ENCODE data around the gene APOL4. TPM values are rescaled to one million over a fixed set of nuclear protein-coding genes. Genes with fewer than 3 reads are reported as not detected.
A peak's percentile ranks its signal among the peaks of the same experiment; 100 is the strongest.
"Not testable (repeated sequence)": the region's sequence is repeated elsewhere in the genome, so short reads cannot be mapped to it uniquely, and the experiment has no call there.

APOL4 gene
- total RNA-seq, result 10 to 100 TPM in 1 of 2 donors, under 1 TPM in 1; 0.52 to 18.1 TPM

- Histone ChIP-seq H3K36me3 (replicated peaks in 1 of 2; ENCODE audit: insufficient read depth in 1 of 2, low read depth in 2 of 2) (no peaks in the 10 kb centered on the region), H3K9me3 (no peaks in the 10 kb centered on the region), H3K4me1 (peaks cover 19% of the 10 kb centered on the region), H3K27ac (peak within 1 kb of the TSS in 1 of 4 donors; percentile 54), H3K4me3 (no peak within 1 kb of the TSS), H3K27me3 (no peaks in the 10 kb centered on the region)
- DNase-seq (peak; percentile 47 to 68 (median 58)), ATAC-seq (peak; percentile 67)
- TF ChIP-seq CTCF (IDR thresholded peaks at IDR 0.05) (no peak), POLR2A (IDR thresholded peaks at IDR 0.05) (no peak)
- intact Hi-C loops (cut with DNase I), result no loop called here
- WGBS, 2 donors, result 27 to 33% methylated on average over 9 to 10 of the region's 13 CpGs
Measured at GRCh38 chr22:36201630-36202319, at the start of gene APOL4. Gene APOL4, minus strand, starts transcription at chr22:36201809. Its CDS starts 75 bp downstream, at chr22:36201734.

DNA sequence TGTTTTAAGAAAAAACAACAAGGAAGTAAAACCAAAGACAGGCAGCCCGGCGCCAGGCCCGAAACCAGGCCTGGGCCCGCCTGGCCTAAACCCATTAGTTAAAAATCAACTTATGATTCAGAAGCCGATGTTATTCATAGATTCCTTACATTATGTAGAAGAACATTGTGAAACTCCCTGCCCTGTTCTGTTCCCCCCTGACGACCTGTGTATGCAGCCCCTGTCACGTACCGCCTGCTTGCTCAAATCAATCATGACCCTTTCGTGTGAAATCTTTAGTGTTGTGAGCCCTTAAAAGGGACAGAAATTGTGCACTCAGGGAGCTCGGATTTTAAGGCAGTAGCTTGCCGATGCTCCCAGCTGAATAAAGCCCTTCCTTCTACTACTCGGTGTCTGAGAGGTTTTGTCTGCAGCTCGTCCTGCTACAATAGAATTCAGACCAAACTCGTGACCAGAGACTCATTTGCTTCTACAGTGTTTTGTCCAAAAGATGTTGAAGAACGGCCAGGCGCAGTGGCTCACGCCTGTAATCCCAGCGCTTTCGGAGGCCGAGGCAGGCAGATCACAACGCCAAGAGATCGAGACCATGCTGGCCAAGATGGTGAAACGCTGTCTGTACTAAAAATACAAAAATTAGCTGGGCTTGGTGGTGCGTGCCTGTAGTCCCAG lies 48.8 kb upstream of the APOL4 start:
- intact Hi-C loops (cut with DNase I); H3K4me1 ChIP-seq; H3K9me3 ChIP-seq; DNase-seq; H3K4me3 ChIP-seq; H3K27me3 ChIP-seq; ATAC-seq; H3K36me3 ChIP-seq (replicated peaks in 1 of 2; ENCODE audit: insufficient read depth in 1 of 2, low read depth in 2 of 2): not testable (repeated sequence)
- WGBS, 2 donors, result 72 to 78% methylated on average over 24 of the region's 24 CpGs
- peak overlapping the region in 1 of 4 donors; percentile 27 for H3K27ac ChIP-seq

- WGBS, 2 donors, result 82 to 87% methylated on average over 2 of the region's 2 CpGs
- Histone ChIP-seq H3K4me3 (no peak overlapping the region), H3K27me3 (no peaks in the 10 kb centered on the region), H3K9me3 (no peaks in the 10 kb centered on the region), H3K27ac (no peak overlapping the region), H3K36me3 (replicated peaks in 1 of 2; ENCODE audit: insufficient read depth in 1 of 2, low read depth in 2 of 2) (no peaks in the 10 kb centered on the region), H3K4me1 (no peaks in the 10 kb centered on the region)
- intact Hi-C loops (cut with DNase I), result no loop called here
- ATAC-seq (no peak), DNase-seq (no peak)
- TF ChIP-seq POLR2A (IDR thresholded peaks at IDR 0.05) (no peak), CTCF (IDR thresholded peaks at IDR 0.05) (no peak)
Measured at GRCh38 chr22:36249160-36249559, 47.6 kb upstream of the APOL4 start.

- Histone ChIP-seq H3K9me3 (no peaks in the 10 kb centered on the region), H3K4me3 (no peak overlapping the region), H3K27me3 (no peaks in the 10 kb centered on the region), H3K36me3 (replicated peaks in 1 of 2; ENCODE audit: insufficient read depth in 1 of 2, low read depth in 2 of 2) (no peaks in the 10 kb centered on the region), H3K27ac (no peak overlapping the region), H3K4me1 (no peaks in the 10 kb centered on the region)
- TF ChIP-seq CTCF (IDR thresholded peaks at IDR 0.05), result no peak
- TF ChIP-seq POLR2A (IDR thresholded peaks at IDR 0.05), result no peak
- intact Hi-C loops (cut with DNase I), result no loop called here
- ATAC-seq, result no peak
- WGBS, 2 donors, result 44 to 65% methylated on average over 5 of the region's 5 CpGs
- DNase-seq, result no peak
Measured at GRCh38 chr22:36247955-36248354, 46.3 kb upstream of the APOL4 start.

- no peaks in the 10 kb centered on the region for H3K9me3 ChIP-seq
- intact Hi-C loops (cut with DNase I), result no loop called here
- no peak for ATAC-seq
- no peaks in the 10 kb centered on the region for H3K27me3 ChIP-seq
- WGBS, 2 donors, result 60 to 75% methylated on average over 3 of the region's 3 CpGs
- no peak overlapping the region for H3K27ac ChIP-seq
- H3K4me1 ChIP-seq, result no peaks in the 10 kb centered on the region
- H3K4me3 ChIP-seq, result no peak overlapping the region
- H3K36me3 ChIP-seq (replicated peaks in 1 of 2; ENCODE audit: insufficient read depth in 1 of 2, low read depth in 2 of 2), result no peaks in the 10 kb centered on the region
- no peak for TF ChIP-seq CTCF (IDR thresholded peaks at IDR 0.05)
- TF ChIP-seq POLR2A (IDR thresholded peaks at IDR 0.05), result no peak
- DNase-seq, result no peak
Measured at GRCh38 chr22:36246718-36247117, 45.1 kb upstream of the APOL4 start.
